KBM-7 (cell line): ENCODE results near the gene REEP1.

ENCODE experiments used
- DNase-seq: peaks from one replicate; pipeline ENCODE4 v3.0.0-alpha.2; 2015
- in situ Hi-C: fragments of 300-500 bp; cut with MboI; formaldehyde crosslinking; loops from 2 replicates; pipeline ENCODE4 v1.14.3; 2020; ENCODE audit warnings: low sequenced_read_pairs, low pct_unique_long_range_greater_than_20kb, mixed read lengths

Gene REEP1

GRCh38 chr2:86189782-86190416, 147.5 kb downstream of the REEP1 start:
- in situ Hi-C loops = no loop called here
- peak; percentile 25 for DNase-seq

DNA sequence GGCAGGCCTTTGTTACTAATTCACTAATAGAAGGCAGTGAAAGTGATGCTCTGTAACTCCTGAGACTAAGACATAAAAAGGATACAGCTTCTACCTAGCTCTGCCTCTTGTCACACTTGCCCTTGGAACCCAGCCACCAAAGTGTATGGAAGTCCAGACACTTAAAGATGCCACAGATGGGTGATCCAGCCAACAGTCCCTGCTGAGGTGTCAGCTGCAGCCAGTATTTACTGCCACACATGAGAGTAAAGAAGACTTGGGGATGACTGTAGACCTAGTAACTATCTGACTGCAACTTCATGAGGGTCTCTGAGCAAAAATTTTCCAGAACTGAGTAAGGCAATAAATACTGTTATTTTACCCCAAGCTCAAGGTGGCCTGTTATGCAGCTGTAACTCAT, 151.0 kb downstream of the REEP1 start:
- in situ Hi-C loops = no loop called here
- DNase-seq = no peak

GRCh38 chr2:86185517-86186212, 151.8 kb downstream of the REEP1 start:
- in situ Hi-C loops = no loop called here
- DNase-seq = peak; percentile 39

DNA sequence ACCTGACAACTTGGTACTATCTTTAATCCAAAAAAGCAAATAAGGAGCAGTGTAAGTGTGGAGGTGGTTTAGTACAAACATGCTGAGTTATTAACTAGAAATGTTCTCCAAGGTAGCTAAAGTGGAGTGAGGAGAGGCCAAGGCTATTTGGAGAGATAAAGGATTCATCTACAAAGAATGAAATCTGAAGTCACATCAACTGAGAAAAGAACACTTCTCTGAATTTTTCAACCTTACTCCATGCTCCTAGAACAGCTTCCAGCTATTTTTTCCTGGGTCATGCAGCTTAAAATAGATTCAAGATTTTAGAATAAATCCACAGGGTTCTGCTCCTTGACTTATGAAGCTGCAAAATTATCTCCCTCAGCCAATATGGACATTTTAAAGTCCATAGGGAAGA, 160.8 kb downstream of the REEP1 start:
- in situ Hi-C loops = no loop called here
- DNase-seq = no peak

DNA sequence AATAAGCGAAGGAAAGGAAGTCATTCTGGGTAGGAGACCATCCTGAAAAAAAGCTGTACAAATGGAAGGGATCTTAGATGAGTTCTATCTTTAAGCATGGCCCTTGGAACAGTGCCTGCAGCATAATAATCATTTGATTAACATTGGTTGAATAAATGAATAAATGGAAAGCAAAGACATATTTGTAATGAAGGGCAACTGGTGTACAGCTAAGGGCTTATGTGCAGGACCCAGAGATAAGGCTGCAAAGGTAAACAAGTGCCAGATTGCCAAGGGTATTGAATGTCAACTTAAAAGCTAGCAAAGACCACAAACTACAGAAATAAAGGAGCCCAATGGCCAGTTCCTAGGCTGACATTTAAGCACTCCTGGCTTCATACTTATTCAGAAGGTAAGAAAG, 161.6 kb downstream of the REEP1 start:
- no peak for DNase-seq
- in situ Hi-C loops = no loop called here

GRCh38 chr2:86174445-86174844, 163.0 kb downstream of the REEP1 start:
- in situ Hi-C loops = no loop called here
- no peak for DNase-seq

DNA sequence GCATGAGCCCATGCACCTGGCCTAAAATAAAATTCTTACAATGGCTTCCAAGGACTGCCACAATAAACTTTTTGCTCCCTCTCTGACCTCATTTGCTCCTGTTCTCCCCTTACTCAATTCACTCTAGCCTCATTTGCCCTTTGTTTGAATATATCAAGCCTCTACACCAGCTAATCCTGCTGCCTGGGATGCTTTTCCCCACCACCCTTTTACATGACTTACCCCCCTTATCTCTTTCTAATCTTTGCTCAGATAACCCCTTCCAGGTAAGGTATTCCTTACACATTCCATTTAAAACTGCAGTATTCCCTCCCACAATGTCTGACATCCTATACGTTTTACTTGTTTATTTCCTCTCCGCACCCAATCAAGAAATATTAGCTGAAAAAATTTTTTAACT, 164.8 kb downstream of the REEP1 start:
- in situ Hi-C loops = no loop called here
- DNase-seq = no peak

- in situ Hi-C loops = no loop called here
- DNase-seq = no peak
Observed at GRCh38 chr2:86171295-86171694, 166.1 kb downstream of the REEP1 start.

DNA sequence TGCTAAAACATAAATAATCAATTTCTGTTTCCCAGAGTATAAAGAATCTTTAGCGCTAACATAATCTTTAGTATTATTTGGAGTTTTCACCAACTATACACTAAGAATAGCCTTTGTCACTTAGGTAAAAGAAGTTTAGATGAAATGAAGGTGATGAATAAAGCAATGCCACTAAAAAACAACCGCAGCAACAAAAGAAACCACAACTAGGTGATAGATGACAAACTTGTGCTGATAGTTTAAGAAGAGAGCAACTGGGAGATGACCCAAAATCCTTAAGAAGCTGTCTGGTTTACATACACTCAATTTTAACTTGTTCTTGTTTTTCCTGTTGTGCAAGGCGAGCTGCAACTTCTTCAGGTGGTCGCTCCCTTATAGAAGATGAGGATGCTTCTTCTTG, 167.0 kb downstream of the REEP1 start:
- in situ Hi-C loops = no loop called here

More for the DNA sequence above, 167.0 kb downstream of the REEP1 start:
- DNase-seq = no peak
